HG03025 (cell line): ENCODE results near the gene DHRS2.
"Not testable (repeated sequence)": the region's sequence is repeated elsewhere in the genome, so short reads cannot be mapped to it uniquely, and the experiment has no call there.

ENCODE experiments used
- ATAC-seq: cut with Tn5 transposase; IDR thresholded peaks from one replicate; pipeline ENCODE4 v1.9.1; 2021; ENCODE audit warnings: mild to moderate bottlenecking, moderate library complexity; ENCODE audit not compliant: unreplicated experiment, low FRiP score

Gene DHRS2

DNA sequence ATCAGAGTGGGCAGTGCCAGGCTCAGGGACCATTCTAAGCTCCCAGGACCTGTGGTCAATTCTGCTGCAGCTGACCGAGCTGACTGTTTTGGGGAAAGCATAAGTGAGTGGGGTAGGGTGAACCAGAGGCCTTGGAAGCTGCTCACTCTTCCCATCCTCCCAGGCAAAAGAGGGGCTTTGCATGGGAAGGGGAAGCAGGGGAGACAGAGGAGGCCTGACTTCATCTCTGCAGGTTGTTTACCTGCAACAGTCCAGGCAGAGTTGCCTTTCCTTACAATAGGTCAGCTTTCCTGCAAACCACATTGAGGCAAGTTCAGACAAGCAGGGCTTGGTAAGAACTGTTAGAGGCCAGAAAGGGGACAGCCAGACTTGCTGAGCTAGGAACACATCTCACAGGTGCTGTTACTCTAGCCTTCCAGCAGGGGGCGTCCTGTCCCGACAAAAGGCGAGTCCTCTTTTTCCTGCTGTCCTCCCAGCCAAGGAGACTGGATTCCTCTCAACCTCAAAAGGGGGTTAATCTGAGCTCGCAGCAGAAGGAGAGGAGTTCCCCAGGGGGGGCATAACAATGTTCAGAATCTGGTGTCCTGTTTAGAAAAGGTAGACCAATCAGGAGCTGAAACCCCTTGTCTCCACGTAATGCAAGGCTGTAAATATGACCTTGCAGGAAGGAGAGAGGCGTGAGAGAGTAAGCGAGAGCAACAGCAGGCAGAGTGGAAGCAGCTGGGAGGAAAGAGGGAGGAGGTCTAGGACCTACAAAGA lies 4.3 kb upstream of the DHRS2 start:
- ATAC-seq = no peak

DNA sequence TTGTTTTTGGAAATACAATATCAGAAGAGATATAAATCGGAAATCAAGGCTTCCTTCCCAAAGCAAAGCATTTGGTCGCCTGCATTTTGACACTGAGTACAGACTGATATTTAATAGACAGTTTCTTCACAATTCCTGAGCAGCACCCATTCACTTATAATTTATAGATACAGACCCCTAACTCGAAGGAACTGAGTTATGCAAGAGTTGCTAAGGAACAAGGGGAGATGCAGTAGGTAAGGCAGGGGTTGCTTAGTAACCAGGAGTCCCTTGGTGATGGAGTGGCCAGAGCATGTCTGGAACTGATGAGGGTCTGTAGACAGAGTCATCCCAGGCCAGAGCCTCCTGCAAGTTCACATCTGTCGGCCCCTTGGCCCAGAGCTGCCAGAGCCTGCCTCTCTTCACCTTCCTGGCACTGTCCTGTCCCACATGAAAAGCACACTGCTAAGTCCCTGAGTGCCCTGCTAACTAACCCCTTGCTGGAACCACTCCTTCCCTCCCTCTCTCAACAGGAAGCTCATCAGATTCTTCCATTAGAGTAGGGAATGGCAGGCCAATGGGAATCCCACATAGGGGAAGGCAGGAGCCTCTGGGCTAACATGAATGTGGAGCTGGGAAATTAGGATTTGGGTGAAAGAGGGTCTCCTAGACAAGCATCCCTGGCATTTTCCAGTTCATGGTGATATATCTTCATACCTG lies 3.6 kb upstream of the DHRS2 start:
- no peak for ATAC-seq

DNA sequence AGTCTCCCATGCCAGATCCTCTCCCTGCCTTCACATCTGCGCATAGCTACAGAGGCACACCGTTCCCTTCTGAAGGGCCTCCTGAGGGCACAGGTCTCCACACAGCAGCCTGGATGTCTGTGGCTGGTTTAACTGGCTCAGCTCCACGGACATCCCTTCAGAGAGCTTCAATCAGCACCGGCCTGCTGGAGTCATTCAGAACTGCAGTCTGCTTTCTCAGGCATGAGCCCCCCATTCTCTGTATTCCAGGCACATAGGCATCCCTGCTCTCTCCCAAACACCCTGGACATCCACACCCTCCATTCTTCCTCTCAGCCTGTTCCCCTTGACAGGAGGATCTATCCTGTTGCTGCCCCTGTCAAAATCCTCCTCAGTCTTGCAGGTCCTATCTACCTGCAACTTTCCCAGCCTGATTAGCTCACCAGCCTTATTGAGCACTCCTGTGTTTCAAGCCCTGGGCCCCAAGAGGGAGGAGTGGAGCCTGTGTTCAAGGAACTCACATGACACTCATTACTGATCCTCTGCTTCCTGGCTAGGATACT lies 2.9 kb upstream of the DHRS2 start:
- ATAC-seq = no peak

GRCh38 chr14:23634698-23635412 lies 1.3 kb upstream of the DHRS2 start:
- not testable (repeated sequence) for ATAC-seq

DNA sequence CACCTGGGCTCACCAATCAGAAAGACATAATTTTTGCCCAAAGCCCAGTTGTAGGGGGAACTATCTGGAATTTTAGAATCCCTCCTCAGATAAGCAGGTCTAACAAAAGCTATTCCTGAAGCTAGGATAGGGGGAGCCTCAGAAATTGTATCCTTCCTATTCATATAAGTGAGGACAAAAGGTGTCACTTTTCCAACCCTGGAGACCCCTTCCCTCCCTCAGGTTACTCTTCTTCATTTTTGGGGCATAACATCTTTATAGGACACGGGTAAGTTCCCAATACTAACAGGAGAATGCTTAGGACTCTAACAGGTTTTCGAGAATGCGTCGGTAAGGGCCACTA lies 1.1 kb downstream of the DHRS2 start:
- not testable (repeated sequence) for ATAC-seq

DNA sequence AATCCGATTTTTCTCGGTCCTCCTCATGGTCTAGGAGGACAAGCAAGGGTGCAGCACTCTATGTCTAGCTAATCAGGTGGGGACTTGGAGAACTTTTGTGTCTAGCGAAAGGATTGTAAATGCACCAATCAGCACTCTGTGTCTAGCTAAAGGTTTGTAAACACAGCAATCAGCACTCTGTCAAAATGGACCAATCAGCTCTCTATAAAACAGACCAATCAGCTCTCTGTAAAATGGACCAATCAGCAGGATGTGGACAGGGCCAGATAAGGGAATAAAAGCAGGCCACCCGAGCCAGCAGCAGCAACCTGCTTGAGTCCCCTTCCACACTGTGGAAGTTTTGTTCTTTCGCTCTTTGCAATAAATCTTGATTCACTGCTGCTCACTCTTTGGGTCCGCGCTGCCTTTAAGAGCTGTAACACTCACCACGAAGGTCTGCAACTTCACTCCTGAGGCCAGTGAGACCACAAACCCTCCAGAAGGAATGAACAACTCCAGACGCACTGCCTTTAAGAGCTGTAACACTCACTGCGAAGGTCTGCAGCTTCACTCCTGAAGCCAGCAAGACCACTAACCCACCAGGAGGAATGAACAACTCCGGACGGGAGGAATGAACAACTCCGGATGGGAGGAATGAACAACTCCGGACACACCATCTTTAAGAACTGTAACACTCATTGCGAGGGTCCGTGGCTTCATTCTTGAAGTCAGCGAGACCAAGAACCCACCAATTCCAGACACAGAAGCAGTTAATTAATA lies 1.7 kb downstream of the DHRS2 start:
- ATAC-seq = not testable (repeated sequence)

DNA sequence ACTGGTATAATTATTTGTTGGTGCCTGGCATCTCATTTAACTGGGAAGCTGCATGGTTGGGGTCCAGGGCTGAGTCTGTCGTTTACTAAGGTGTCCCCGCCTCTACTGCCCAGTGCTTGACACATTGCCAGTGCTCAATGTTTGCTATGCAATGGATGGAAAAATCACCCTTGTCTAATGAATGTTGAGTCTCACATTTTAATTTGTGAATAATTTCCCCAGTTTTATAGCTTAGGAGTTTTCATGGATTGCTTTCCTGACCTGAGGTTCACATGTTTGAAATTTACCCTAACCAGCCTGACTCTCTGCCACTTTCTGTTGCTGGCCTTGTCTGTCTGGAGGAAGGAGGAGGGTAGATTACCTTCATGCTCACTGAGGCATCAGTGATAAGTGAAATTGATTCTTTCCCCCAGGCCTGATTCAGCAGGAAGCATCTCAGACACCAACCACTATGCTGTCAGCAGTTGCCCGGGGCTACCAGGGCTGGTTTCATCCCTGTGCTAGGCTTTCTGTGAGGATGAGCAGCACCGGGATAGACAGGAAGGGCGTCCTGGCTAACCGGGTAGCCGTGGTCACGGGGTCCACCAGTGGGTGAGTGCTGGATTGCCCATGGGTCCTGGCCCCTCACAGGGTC lies 2.4 kb downstream of the DHRS2 start:
- ATAC-seq = no peak

GRCh38 chr14:23639048-23639890 lies 3.1 kb downstream of the DHRS2 start:
- ATAC-seq = no peak

DNA sequence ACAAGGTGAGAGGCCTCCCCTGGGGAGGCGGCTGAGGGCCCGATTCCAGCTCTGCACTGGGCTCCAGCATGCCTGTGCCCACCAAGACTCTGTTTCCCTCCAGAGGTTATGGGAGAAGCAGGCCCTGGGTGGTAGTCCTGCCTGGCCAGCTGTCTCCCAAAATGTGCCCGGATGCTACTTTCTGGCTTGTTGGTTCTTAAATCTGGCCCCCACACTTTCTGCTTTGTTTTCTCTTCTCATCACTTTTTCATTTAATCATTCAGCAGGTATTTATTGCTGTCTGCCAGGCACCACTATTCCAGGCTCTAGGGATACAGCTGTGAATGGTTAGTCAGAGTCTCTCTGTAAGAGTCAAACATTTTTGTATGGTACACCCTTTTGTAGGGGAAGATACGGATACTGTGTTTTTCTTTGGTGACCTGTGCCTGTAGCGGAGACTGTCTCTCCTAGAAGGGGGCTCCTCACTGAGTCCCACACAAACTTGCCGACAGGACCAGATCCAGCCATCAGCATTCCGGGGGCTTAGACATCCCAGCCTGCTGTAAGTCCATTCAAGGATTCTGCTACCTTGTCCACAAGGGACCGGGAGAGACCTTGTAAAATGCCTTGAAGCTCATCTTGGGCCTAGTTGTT lies 3.8 kb downstream of the DHRS2 start:
- ATAC-seq = no peak

DNA sequence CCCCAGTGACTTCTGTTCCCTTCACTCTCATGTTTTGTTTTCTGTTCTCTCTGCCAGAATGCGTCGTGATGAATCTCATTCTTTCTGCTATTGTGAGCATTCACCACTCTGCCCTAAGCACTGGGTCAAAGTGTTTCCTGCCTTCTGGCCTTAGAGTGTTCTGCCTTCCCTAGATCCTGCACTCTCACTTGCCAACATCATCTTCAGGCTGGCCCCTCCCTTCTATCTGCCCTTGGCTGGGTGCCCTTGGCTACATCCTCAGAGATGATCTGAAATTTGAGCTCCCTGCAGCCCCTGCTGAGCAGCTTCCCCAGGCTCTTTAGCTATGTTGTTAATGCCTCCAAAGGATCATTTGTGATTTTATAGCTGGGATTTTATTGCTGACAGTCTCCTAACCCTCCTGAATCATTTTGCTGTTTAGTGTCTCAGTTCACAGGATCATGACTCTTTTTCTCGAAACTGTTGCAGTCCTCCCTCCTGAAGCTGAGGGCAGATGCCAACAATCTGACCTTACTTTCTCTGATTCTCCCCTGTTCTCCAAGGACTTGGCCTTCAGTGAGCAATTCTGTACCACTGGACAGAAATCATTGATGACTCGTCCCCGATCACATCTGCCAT lies 4.5 kb downstream of the DHRS2 start:
- ATAC-seq = no peak

DNA sequence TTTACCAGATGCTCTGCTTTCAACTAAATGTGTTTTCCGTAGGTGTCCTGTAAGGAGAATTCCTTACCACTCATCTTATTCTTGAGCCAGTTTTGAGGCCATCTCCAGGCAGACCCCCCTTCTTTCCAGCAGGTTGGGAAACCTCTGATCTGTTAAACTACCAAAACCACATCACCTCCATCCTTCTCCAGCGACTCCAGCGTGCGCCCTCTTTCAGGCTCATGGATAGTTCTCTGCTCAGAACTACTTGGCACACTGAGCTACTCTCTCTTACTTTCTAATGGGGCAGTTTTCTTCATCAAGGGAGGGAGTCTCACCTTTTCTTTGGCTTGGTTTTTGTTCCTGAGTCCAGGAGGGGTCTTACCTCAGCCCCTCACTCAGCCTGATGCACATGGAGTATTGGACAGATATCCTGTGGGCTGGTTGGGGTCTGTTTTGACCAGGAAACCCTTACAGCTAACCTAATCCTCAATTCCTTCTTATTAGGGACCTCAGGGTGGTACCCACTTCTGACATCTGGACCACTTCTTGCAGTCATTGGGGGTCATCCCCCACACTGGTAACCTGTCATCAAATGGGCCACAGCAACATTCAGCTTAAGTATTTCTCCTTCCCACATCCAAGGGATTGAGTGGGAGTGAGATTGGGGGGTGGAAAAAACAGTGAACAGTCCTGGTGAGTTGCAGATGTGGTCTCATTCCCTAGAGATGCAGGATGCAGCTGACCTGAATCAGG lies 5.2 kb downstream of the DHRS2 start:
- ATAC-seq = no peak

DNA sequence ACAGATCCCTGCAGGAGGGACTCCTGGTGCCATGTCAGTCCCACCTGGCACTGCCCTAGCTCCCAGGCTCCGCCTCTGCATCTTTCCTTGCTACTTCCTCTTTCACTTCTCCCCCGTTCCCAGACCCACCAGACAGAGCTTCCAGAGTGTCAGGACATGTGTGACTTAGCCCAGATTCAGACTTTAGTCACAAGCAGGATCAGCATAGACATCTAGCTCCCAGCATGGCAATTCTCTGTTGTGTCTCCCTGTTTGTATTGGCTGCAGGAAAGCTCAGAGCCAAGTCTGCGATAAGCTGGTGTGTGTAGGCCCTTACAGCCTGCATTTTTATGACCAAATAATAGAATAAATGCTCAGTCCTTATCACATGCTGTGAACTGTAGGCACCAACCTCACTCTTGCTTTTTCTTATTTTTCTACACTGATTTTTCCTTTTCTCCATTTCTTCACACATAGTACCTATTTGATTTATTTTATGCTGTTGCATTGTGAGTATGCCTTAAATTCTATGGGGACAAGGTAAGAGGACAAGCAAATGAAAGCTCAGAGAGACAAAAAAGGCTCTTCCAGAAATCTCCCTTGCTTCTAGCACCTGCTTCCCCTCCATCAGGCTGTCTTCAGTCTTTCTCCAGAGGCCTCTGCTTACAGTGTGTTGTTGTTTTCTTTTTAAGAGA lies 5.9 kb downstream of the DHRS2 start:
- ATAC-seq = no peak

DNA sequence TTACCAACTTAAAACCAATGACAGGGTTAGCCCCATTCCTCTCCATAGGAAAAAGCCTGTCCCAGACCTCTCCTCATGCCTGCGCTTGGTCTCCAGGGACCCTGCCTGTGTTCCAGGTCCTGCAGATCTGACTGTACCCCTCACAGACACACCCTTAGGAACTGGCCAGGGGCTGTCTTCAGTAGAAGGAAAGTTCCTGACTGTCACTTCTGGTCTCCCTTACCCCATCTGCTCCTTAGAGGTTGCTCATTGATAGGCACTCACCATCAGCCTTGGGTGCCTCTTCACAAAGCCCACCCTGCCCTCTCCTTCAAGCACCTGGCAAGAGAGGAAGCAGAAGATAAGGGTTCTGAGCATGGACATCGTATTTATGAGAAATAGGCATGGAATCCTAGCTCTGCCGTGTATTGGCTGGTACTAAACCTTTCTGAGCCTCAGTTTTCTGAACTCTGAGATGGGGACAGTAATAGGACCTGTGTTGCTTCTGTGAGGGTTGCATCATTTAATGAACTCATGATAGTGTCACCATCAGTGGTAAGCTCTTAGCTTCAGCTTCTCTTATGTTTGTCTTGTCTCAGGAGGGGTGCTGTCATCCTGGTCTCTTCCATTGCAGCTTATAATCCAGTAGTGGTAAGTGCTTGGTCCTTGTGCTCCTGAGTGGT lies 7.5 kb downstream of the DHRS2 start:
- no peak for ATAC-seq

GRCh38 chr14:23644195-23644918 lies 8.2 kb downstream of the DHRS2 start:
- no peak for ATAC-seq

DNA sequence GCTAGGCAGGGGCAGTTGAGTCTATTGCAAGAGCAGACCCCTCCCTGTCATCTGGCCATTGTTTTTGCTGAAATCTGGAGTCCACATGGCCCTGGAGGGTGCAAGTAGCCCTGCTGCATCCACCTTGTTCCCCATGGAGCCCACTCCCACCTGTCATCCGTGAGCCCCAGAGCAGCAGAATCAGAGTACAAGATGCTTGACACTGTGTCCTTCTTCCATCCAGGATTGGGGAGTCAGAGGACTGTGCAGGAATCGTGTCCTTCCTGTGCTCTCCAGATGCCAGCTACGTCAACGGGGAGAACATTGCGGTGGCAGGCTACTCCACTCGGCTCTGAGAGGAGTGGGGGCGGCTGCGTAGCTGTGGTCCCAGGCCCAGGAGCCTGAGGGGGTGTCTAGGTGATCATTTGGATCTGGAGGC lies 8.8 kb downstream of the DHRS2 start:
- ATAC-seq = no peak

DNA sequence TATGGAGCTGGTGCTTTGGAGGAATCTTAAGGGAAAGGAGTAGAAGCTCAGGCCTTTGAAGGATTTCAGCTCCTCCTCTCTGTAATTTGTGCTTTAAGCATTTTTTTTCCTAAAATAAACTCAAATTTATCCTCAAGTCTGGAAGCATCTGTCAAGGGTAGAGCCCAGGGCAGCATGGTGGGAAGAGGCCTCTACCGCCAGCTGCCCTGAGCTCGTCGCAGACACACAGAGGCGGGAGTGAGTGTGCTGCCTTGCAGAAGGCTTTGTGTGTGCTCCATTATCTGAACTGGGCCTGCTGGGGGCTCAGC lies 9.3 kb downstream of the DHRS2 start:
- ATAC-seq = no peak
